Osteoblast (primary cell): ENCODE data around the gene MAP3K5. TPM values are rescaled to one million over a fixed set of nuclear protein-coding genes. Genes with fewer than 3 reads are reported as not detected.
"Not testable (repeated sequence)": the region's sequence is repeated elsewhere in the genome, so short reads cannot be mapped to it uniquely, and the experiment has no call there.

Experiments
- DNase-seq: peaks from one replicate; pipeline ENCODE4 v3.0.0; 2011; ENCODE audit warnings: low spot score, mixed read lengths; ENCODE audit not compliant: insufficient read length; ENCODE audit errors: missing footprints
- H2AFZ ChIP-seq: 2 replicates; pipeline ENCODE4 v1.6.0; 2011; ENCODE audit warnings: mild to moderate bottlenecking, low read length
- H3K27ac ChIP-seq: 2 replicates; pipeline ENCODE4 v1.5.1; 2011; ENCODE audit warnings: mild to moderate bottlenecking, low read depth, low read length, moderate library complexity
- H3K27me3 ChIP-seq: 2 replicates; pipeline ENCODE4 v1.6.0; 2012; ENCODE audit warnings: mild to moderate bottlenecking, control low read depth, inconsistent platforms, low read length, moderate library complexity; ENCODE audit not compliant: insufficient read depth
- H3K36me3 ChIP-seq: 2 replicates; pipeline ENCODE4 v1.5.1; 2011; ENCODE audit warnings: mild to moderate bottlenecking, low read length, control low read depth, moderate library complexity; ENCODE audit not compliant: insufficient read depth
- H3K4me1 ChIP-seq: 2 replicates; pipeline ENCODE4 v1.5.1; 2011; ENCODE audit warnings: mild to moderate bottlenecking, low read length, control low read depth, moderate library complexity; ENCODE audit not compliant: insufficient read depth
- H3K4me2 ChIP-seq: 2 replicates; pipeline ENCODE4 v1.6.0; 2011; ENCODE audit warnings: mild to moderate bottlenecking, low read length; ENCODE audit not compliant: insufficient read depth
- H3K4me3 ChIP-seq: fragments of 200-600 bp; sonication (generic); 3 replicates; pipeline ENCODE4 v1.5.1; 2012; ENCODE audit warnings: mild to moderate bottlenecking, low read length, inconsistent platforms; ENCODE audit not compliant: insufficient read depth
- H3K79me2 ChIP-seq: 2 replicates; pipeline ENCODE4 v1.6.0; 2012; ENCODE audit warnings: mild to moderate bottlenecking, low read length, control low read depth, inconsistent platforms; ENCODE audit not compliant: insufficient read depth
- H3K9me3 ChIP-seq: 2 replicates; pipeline ENCODE4 v1.5.1; 2011; ENCODE audit warnings: low read depth, low read length, control low read depth
- H4K20me1 ChIP-seq: 2 replicates; pipeline ENCODE4 v1.6.0; 2012; ENCODE audit warnings: mild to moderate bottlenecking, low read length, control low read depth; ENCODE audit not compliant: insufficient read depth
- total RNA-seq: library from RNA; depleted of rRNA; stranded (reverse); fragments of >200 nt; gene quantifications from 2 replicates; pipeline ENCODE4 v1.2.3, GENCODE V29; 2012
- TF ChIP-seq, protein P1 (sequence below): IDR thresholded peaks from 2 replicates; pipeline ENCODE4 v1.5.1; 2011; ENCODE audit warnings: mild to moderate bottlenecking, low read depth, low read length, moderate library complexity; ENCODE audit errors: extremely low read depth

MAP3K5 gene
- total RNA-seq, 1 donor: 8.3 TPM

DNA sequence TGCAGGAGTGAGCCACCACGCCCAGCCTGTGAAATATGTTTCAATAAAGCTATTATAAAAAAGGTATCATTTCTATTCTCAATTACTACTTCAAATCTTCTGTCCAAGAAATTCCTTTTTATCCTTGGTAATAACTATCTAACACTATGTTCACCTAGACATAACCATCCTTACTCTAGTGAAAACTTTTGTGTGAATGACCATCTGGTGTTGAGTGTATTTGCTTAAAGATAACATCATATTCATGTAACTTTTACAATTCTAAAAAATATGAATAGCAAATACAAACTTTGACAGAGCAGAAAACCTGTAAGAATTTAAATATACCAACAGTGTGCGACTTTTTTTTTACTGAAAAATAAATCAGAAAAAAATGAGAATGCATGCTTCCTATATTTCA lies 96.9 kb downstream of the MAP3K5 start:
- no peaks in the 10 kb centered on the region for H3K27me3 ChIP-seq
- no peaks in the 10 kb centered on the region for H3K79me2 ChIP-seq
- no peak overlapping the region for H3K27ac ChIP-seq
- H3K4me1 ChIP-seq: no peaks in the 10 kb centered on the region
- DNase-seq: no peak
- no peak overlapping the region for H3K4me3 ChIP-seq
- no peaks in the 10 kb centered on the region for H3K36me3 ChIP-seq
- H3K4me2 ChIP-seq: no peak overlapping the region
- no peaks in the 10 kb centered on the region for H4K20me1 ChIP-seq
- no peak overlapping the region for H2AFZ ChIP-seq
- H3K9me3 ChIP-seq: no peaks in the 10 kb centered on the region
- TF ChIP-seq, protein P1, sequence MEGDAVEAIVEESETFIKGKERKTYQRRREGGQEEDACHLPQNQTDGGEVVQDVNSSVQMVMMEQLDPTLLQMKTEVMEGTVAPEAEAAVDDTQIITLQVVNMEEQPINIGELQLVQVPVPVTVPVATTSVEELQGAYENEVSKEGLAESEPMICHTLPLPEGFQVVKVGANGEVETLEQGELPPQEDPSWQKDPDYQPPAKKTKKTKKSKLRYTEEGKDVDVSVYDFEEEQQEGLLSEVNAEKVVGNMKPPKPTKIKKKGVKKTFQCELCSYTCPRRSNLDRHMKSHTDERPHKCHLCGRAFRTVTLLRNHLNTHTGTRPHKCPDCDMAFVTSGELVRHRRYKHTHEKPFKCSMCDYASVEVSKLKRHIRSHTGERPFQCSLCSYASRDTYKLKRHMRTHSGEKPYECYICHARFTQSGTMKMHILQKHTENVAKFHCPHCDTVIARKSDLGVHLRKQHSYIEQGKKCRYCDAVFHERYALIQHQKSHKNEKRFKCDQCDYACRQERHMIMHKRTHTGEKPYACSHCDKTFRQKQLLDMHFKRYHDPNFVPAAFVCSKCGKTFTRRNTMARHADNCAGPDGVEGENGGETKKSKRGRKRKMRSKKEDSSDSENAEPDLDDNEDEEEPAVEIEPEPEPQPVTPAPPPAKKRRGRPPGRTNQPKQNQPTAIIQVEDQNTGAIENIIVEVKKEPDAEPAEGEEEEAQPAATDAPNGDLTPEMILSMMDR: no peak

DNA sequence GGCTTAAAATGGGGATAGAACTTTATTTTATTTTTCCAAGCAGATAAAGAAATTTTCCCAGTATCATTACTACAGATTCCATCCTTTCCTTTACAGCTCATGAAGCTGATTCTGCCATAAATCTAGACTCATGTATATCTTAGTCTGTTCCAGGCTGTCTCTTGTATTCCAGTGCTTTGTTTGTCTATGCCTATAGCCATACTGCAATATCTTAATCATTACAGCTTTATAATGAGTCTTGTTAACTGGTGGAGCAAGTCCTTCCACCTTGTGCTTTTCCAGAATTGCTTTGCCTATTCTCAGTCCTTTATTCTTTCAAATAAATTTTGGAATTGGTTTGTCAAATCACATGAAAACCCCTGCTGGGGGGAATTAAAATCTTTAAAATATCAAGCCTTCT lies 99.2 kb downstream of the MAP3K5 start:
- Histone ChIP-seq H3K9me3 (no peaks in the 10 kb centered on the region), H3K27me3 (no peaks in the 10 kb centered on the region), H3K27ac (no peak overlapping the region), H3K4me1 (no peaks in the 10 kb centered on the region), H3K79me2 (no peaks in the 10 kb centered on the region), H3K4me2 (no peak overlapping the region), H2AFZ (no peak overlapping the region), H3K4me3 (no peak overlapping the region), H4K20me1 (no peaks in the 10 kb centered on the region), H3K36me3 (no peaks in the 10 kb centered on the region)
- no peak for DNase-seq
- TF ChIP-seq, protein P1: no peak

DNA sequence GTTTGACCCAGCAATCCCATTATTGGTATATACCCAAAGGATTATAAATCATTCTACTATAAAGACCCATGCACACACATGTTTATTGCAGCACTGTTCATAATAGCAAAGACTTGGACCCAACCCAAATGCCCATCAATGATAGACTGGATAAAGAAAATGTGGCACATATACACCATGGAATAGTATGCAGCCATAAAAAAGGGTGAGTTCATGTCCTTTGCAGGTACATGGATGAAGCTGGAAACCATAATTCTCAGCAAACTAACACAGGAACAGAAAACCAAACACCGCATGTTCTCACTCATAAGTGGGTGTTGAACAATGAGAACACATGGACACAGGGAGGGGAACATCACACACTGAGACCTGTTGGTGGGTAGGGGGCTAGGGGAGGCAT lies 104.4 kb downstream of the MAP3K5 start:
- not testable (repeated sequence) for H3K27ac ChIP-seq, H3K4me2 ChIP-seq, H4K20me1 ChIP-seq, H3K27me3 ChIP-seq, H3K4me3 ChIP-seq, H3K79me2 ChIP-seq, H3K36me3 ChIP-seq, H3K9me3 ChIP-seq, DNase-seq, H3K4me1 ChIP-seq, H2AFZ ChIP-seq

DNA sequence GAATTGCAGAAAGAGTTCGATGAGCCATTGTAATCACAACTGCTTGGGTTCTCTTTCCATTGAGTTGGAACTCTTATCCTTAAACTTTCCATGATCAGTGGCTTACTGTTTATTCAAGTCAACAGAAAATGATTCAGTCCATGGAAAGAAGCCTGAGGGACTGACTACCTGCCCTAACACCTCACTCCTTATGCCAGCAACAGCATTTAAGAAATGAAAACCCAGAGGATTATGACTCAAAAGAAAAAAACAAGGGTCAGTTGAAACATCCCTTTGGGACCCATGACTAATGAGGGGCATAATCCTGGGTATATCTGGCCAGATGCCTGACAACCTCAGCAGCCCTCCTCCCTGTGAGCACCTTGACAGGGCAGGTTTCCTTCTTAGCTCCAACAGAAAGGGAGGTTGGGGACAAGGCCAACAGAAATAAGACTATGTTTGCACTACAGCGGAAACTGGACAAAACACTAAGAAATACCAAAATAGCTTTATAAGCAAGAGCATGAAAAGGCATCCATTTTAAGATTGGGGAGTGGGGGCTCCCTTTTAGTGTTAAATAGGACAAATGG lies 106.7 kb downstream of the MAP3K5 start:
- no peak overlapping the region for H3K4me3 ChIP-seq
- no peaks in the 10 kb centered on the region for H4K20me1 ChIP-seq
- TF ChIP-seq, protein P1: no peak
- H2AFZ ChIP-seq: no peak overlapping the region
- DNase-seq: peak; percentile 1
- no peaks in the 10 kb centered on the region for H3K36me3 ChIP-seq
- H3K27me3 ChIP-seq: no peaks in the 10 kb centered on the region
- peak overlapping the region; percentile 6 for H3K4me2 ChIP-seq
- H3K4me1 ChIP-seq: peaks cover 8% of the 10 kb centered on the region
- no peak overlapping the region for H3K27ac ChIP-seq
- no peaks in the 10 kb centered on the region for H3K79me2 ChIP-seq
- H3K9me3 ChIP-seq: no peaks in the 10 kb centered on the region
